Fibroblast of lung (primary cell): ENCODE results near the gene WBP1L.

ENCODE experiments used
- CTCF ChIP-seq, 2 donors: IDR thresholded peaks in 1 of 2; conservative IDR thresholded peaks in 1 of 2; 1 replicate in 1 of 2; 2 replicates in 1 of 2; pipeline ENCODE4 v1.5.1; 2011 to 2012; ENCODE audit warnings: low read length in 2 of 2, control low read depth in 1 of 2, inconsistent platforms in 1 of 2, low read depth in 1 of 2, mild to moderate bottlenecking in 1 of 2
- EZH2 ChIP-seq: IDR thresholded peaks from 2 replicates; pipeline ENCODE4 v1.5.1; 2012; ENCODE audit warnings: low read length, control low read depth, mild to moderate bottlenecking; ENCODE audit errors: missing control alignments

- no peak for TF ChIP-seq CTCF (conservative IDR thresholded peaks at IDR 0.05 in 1 of 2, IDR thresholded peaks at IDR 0.05 in 1 of 2; ENCODE audit: low read depth in 1 of 2, low read length in 2 of 2)
- TF ChIP-seq EZH2, result no peak
These were observed 38.3 kb downstream of the WBP1L start for GRCh38 chr10:102781921-102782557.
